ENCODE measurements around the gene LUZP1.

Gene LUZP1

GRCh38 chr1:23116921-23117699 is 51.5 kb downstream of the LUZP1 start:
- DNase-seq (ENCODE audit: low spot score): no peak

- DNase-seq (ENCODE audit: low spot score): no peak
Measured at GRCh38 chr1:23116216-23116836, 52.3 kb downstream of the LUZP1 start.

DNA sequence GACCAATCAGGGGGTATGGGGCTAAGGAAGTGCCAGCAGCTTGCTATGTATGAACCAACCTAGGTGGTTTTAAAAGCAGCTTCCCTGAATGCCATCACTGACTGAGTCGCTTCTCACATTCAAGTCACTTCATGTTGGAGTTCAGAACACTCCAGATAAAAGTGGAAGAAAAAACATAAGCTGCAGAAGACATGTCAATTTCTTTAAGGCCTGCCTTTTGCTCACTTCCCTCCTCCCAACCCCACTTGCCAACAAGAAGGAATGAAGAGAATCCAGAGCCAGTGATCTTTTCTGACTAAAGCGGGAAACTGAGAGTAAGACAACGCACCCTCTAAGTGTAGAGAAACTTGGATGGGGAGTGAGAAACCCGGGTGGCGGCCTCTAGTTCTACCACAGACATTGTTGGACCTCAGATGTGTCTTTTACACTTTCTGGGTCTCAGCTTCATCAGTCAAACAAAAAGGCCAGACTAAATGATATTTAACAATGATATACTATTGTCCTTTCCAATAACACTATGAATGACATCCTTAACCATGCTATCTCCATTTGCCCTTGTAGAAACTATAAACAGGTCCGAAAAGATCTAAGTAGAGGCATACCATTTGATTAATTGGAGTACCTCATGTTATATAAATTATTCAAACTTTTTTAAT is 54.1 kb downstream of the LUZP1 start:
- DNase-seq (ENCODE audit: low spot score): peak; percentile 17

DNA sequence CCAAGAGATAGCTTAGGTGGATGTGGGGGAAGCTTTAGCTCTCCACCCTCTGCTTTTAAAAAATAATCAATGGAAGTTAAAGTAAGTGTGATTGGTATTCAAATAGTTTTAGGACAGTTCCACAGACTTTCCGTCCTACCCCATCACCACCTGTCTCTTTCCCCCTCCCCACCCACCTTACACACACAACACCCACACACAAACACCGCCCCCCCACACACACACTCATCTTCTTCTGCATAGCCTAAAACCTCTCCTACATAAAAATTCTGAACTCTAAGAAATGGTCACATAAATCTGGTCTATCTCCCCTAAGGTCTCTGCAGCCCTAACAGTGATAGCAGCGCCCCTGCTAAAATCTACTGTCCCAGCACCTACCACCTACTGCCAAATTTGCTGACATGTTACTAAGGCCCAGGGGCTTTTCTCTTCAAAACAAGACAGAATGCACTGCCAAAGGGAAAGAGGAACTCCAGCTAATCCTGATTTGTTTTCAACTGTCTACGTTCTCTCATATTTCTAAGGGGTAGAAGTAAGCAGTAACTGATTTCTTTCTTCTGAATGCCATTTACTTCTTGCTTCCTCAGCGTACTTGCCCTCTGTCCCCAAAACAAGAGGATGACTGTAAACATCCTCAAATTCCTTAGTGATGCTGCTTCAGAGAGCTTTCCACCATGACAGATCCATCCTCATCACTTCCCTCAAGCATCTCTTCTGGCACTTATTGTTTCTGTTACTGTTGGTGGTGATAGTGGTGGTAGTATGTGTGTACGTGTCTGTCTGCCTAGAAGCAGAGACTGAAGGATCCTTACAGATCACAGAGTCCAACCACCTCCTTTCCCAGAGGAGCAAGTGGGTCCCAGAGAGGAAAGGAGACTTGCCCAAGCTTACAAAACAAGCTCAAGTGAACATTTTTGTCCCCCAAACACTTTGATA is 56.8 kb downstream of the LUZP1 start:
- DNase-seq (ENCODE audit: low spot score): no peak

DNA sequence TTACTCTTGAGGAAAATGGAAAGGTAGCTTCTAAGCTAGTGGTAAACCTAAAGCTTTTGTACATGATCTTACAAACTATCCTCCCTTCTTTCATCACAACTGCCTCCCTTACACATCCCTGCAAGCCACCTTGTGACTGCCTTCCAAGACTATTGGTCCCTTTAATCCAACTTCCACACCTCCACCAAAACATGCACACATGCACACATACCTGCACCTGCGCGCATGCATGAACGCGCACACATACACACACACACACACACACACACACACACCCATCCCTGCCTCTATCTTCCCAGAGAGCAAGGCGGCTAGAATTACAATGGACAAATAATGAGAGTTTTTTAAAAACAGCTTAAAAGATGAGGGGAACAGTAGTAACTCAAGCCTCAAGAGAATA is 58.3 kb downstream of the LUZP1 start:
- DNase-seq (ENCODE audit: low spot score): no peak

- DNase-seq (ENCODE audit: low spot score): no peak
Measured at GRCh38 chr1:23108918-23109533, 59.6 kb downstream of the LUZP1 start.

GRCh38 chr1:23103001-23103889 is 65.4 kb downstream of the LUZP1 start:
- no peak for DNase-seq (ENCODE audit: low spot score)

DNA sequence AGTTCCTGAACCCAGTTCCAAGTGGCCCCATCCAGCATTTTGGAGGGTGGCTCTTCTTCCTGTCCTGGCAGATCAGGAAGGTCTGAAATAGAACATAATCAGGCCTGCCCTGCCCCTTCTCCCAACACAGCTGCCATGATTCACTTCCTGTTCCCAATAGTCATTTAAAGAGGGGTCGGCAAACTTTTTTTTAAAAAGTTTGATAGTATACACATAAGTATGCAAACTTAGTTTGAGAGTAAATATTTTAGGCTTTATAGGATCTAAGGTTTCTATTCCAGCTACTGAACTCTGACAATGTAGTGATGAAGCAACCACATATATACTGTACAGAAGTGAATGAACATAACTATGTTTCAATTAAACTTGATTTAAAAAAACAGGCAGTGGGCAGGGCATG is 66.4 kb downstream of the LUZP1 start:
- DNase-seq (ENCODE audit: low spot score): no peak

GRCh38 chr1:23101887-23102286 is 66.8 kb downstream of the LUZP1 start:
- no peak for DNase-seq (ENCODE audit: low spot score)

- DNase-seq (ENCODE audit: low spot score): no peak
Measured at GRCh38 chr1:23101101-23101827, 67.4 kb downstream of the LUZP1 start.

GRCh38 chr1:23100074-23100748 is 68.4 kb downstream of the LUZP1 start:
- peak; percentile 34 for DNase-seq (ENCODE audit: low spot score)

- DNase-seq (ENCODE audit: low spot score): no peak
Measured at GRCh38 chr1:23099171-23099536, 69.5 kb downstream of the LUZP1 start.

- peak; percentile 80 for DNase-seq (ENCODE audit: low spot score)
Measured at GRCh38 chr1:23098463-23099170, 70.0 kb downstream of the LUZP1 start.

GRCh38 chr1:23097316-23097715 is 71.3 kb downstream of the LUZP1 start:
- no peak for DNase-seq (ENCODE audit: low spot score)

DNA sequence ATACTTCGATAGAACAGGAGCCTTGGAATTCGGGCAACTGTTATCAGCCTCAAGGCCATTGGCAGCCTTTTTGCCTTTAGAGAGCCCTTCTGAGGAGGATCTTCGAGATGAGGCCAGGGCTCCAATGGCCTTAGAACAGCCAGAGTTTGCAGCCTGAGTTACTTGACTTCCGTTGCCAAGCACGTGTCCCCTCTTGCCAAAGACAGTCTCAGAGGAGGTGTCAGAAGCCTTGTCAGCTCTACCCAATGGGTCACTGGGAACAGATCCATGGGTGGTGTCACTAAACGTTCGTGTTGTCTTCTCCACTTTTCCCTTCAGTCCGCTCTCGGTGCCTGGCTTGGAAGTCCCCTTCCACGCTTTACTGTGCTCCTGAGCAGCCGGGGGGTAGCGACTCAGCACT is 76.2 kb downstream of the LUZP1 start:
- no peak for DNase-seq (ENCODE audit: low spot score)

GRCh38 chr1:23091545-23091944 is 77.1 kb downstream of the LUZP1 start:
- no peak for DNase-seq (ENCODE audit: low spot score)

- no peak for DNase-seq (ENCODE audit: low spot score)
Measured at GRCh38 chr1:23090056-23090455, 78.6 kb downstream of the LUZP1 start.

DNA sequence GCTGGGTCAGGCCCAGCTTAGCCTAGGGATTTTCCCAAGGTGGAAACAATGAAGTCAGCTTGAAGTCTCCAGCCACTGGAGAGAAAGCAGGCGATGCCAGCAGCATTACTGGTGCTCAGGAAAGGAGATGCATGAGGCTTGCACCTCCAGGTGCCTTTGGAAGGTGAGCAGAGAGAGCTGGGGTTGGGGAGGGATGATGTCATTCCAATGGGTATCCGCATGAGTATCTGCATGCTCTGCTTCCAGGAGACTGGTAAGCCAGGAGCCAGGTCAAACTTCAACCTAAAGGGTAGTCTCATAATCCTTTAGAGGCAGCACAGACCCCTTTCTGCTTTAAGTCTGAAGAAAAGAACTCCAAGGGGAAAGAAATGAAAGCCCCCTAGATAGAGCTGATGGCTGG is 80.6 kb downstream of the LUZP1 start:
- DNase-seq (ENCODE audit: low spot score): no peak

- DNase-seq (ENCODE audit: low spot score): no peak
Measured at GRCh38 chr1:23085696-23086095, 83.0 kb downstream of the LUZP1 start.

Measured in Ammon's horn (tissue), 1 donor.